ENCODE data around the gene LAX1. TPM values are rescaled to one million over a fixed set of nuclear protein-coding genes. Genes with fewer than 3 reads are reported as not detected.

Gene LAX1
- total and polyA plus RNA-seq, 10 of the 15 experiments (the other 5 are each of a cell fraction or from before 2014, with no cell fraction given) = 2.1 to 15.0 (median 9.0) TPM

DNA sequence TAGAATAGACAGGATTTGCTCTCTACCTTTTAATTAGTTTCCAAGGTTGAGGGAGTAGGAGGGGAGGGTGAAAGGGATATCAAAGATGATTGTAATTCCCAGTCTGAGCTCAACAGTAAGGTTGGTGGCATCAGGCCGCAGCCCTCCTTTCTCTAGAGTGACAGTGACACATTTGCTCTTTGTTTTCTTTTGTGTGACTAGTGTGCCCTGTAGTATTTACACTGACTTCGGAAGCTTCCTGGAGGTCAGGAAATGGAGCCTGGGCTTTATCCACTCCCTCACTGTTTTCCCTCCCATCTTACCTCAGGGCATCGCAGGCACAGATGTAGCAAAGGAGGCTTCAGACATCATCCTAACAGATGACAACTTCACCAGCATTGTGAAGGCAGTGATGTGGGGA is 44.7 kb upstream of the LAX1 start:
- H3K4me1 ChIP-seq (ENCODE audit: control insufficient read depth, insufficient read depth, low read length) = no peaks in the 10 kb centered on the region
- SMC1A ChIA-PET (ENCODE audit: uncharacterized antibody, unreplicated experiment) = interaction anchor here (0.9 kb wide), 1 partner anchor 14 kb away, joined by 3 read pairs; no protein-coding TSS in a partner anchor
- CTCF ChIA-PET = interaction anchor here (1.0 kb wide), 1 partner anchor 19 kb away, joined by 3 read pairs; no protein-coding TSS in a partner anchor
- no peak overlapping the region for H3K4me2 ChIP-seq (ENCODE audit: control insufficient read depth, insufficient read depth)
- H2AFZ ChIP-seq (ENCODE audit: control insufficient read depth, low read depth, low read length) = no peak overlapping the region
- POLR2A ChIA-PET = no interaction called here
- H3K27me3 ChIP-seq (replicated peaks in 1 of 2; ENCODE audit: control insufficient read depth in 2 of 2, insufficient read depth in 2 of 2, low read length in 1 of 2) = no peaks in the 10 kb centered on the region
- FAIRE-seq (no peak), DNase-seq (ENCODE audit: low read depth, low spot score) (no peak), ATAC-seq (no peak)
- BruUV-seq (replicated peaks) = no TSS peak
- WGBS (ENCODE audit: insufficient coverage, insufficient replicate concordance, low lambda C conversion rate, missing lambda C conversion rate) = 93% methylated on average over 3 of the region's 3 CpGs
- H3K4me3 ChIP-seq = no peak overlapping the region
- no peak overlapping the region for H3K27ac ChIP-seq (ENCODE audit: control insufficient read depth, insufficient read depth)
- H3K9ac ChIP-seq (ENCODE audit: control insufficient read depth, insufficient read depth, low read length) = no peak overlapping the region
- TF ChIP-seq ZNF274 (IDR thresholded peaks at IDR 0.05; ENCODE audit: insufficient read depth, insufficient read length) (no peak), YBX1 (IDR thresholded peaks at IDR 0.05) (no peak), JUNB (IDR thresholded peaks at IDR 0.05) (no peak), POLR2A (IDR thresholded peaks at IDR 0.05; ENCODE audit: low read depth, low read length) (no peak), EZH2 (IDR thresholded peaks at IDR 0.05; ENCODE audit: borderline replicate concordance, control insufficient read depth, low read depth, low read length) (no peak), SUZ12 (IDR thresholded peaks at IDR 0.05; ENCODE audit: unreplicated experiment) (no peak), RB1 (IDR thresholded peaks at IDR 0.05; ENCODE audit: borderline replicate concordance) (no peak), SPI1 (IDR thresholded peaks at IDR 0.05; ENCODE audit: borderline replicate concordance, insufficient read depth, low read depth, low read length) (no peak), NFIC (IDR thresholded peaks at IDR 0.05; ENCODE audit: low read depth, low read length) (no peak), FOXM1 (IDR thresholded peaks at IDR 0.05; ENCODE audit: low read depth, low read length) (no peak), TCF3 (IDR thresholded peaks at IDR 0.05; ENCODE audit: borderline replicate concordance, insufficient read depth, low read depth, low read length) (no peak), SIX5 (IDR thresholded peaks at IDR 0.05; ENCODE audit: low read depth, low read length, severe bottlenecking) (no peak)
- TF ChIP-seq, protein P1, sequence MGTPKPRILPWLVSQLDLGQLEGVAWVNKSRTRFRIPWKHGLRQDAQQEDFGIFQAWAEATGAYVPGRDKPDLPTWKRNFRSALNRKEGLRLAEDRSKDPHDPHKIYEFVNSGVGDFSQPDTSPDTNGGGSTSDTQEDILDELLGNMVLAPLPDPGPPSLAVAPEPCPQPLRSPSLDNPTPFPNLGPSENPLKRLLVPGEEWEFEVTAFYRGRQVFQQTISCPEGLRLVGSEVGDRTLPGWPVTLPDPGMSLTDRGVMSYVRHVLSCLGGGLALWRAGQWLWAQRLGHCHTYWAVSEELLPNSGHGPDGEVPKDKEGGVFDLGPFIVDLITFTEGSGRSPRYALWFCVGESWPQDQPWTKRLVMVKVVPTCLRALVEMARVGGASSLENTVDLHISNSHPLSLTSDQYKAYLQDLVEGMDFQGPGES (IDR thresholded peaks at IDR 0.05) = no peak
- TF ChIP-seq, protein P2, sequence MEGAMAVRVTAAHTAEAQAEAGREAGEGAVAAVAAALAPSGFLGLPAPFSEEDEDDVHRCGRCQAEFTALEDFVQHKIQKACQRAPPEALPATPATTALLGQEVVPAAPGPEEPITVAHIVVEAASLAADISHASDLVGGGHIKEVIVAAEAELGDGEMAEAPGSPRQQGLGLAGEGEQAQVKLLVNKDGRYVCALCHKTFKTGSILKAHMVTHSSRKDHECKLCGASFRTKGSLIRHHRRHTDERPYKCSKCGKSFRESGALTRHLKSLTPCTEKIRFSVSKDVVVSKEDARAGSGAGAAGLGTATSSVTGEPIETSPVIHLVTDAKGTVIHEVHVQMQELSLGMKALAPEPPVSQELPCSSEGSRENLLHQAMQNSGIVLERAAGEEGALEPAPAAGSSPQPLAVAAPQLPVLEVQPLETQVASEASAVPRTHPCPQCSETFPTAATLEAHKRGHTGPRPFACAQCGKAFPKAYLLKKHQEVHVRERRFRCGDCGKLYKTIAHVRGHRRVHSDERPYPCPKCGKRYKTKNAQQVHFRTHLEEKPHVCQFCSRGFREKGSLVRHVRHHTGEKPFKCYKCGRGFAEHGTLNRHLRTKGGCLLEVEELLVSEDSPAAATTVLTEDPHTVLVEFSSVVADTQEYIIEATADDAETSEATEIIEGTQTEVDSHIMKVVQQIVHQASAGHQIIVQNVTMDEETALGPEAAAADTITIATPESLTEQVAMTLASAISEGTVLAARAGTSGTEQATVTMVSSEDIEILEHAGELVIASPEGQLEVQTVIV (IDR thresholded peaks at IDR 0.05; ENCODE audit: borderline replicate concordance, partially characterized antibody) = no peak
- TF ChIP-seq, protein P3, sequence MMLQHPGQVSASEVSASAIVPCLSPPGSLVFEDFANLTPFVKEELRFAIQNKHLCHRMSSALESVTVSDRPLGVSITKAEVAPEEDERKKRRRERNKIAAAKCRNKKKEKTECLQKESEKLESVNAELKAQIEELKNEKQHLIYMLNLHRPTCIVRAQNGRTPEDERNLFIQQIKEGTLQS (IDR thresholded peaks at IDR 0.05; ENCODE audit: borderline replicate concordance, extremely low read depth, low read depth, low read length) = no peak
- TF ChIP-seq, protein P4, sequence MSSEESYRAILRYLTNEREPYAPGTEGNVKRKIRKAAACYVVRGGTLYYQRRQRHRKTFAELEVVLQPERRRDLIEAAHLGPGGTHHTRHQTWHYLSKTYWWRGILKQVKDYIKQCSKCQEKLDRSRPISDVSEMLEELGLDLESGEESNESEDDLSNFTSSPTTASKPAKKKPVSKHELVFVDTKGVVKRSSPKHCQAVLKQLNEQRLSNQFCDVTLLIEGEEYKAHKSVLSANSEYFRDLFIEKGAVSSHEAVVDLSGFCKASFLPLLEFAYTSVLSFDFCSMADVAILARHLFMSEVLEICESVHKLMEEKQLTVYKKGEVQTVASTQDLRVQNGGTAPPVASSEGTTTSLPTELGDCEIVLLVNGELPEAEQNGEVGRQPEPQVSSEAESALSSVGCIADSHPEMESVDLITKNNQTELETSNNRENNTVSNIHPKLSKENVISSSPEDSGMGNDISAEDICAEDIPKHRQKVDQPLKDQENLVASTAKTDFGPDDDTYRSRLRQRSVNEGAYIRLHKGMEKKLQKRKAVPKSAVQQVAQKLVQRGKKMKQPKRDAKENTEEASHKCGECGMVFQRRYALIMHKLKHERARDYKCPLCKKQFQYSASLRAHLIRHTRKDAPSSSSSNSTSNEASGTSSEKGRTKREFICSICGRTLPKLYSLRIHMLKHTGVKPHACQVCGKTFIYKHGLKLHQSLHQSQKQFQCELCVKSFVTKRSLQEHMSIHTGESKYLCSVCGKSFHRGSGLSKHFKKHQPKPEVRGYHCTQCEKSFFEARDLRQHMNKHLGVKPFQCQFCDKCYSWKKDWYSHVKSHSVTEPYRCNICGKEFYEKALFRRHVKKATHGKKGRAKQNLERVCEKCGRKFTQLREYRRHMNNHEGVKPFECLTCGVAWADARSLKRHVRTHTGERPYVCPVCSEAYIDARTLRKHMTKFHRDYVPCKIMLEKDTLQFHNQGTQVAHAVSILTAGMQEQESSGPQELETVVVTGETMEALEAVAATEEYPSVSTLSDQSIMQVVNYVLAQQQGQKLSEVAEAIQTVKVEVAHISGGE (CRISPR knock-in tag; IDR thresholded peaks at IDR 0.05) = no peak
- TF ChIP-seq, protein P5, sequence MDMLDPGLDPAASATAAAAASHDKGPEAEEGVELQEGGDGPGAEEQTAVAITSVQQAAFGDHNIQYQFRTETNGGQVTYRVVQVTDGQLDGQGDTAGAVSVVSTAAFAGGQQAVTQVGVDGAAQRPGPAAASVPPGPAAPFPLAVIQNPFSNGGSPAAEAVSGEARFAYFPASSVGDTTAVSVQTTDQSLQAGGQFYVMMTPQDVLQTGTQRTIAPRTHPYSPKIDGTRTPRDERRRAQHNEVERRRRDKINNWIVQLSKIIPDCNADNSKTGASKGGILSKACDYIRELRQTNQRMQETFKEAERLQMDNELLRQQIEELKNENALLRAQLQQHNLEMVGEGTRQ (IDR thresholded peaks at IDR 0.05; ENCODE audit: borderline replicate concordance, low read depth, low read length) = no peak
- H3K36me3 ChIP-seq (ENCODE audit: control insufficient read depth in 2 of 2, insufficient read depth in 2 of 2, low read length in 1 of 2) = no peaks in the 10 kb centered on the region
- no peaks in the 10 kb centered on the region for H3K79me2 ChIP-seq (ENCODE audit: control insufficient read depth, insufficient read depth, low read length)
- H3K9me3 ChIP-seq (replicated peaks; ENCODE audit: control insufficient read depth, insufficient read depth, low read length) = no peaks in the 10 kb centered on the region
- RAD21 ChIA-PET (ENCODE audit: unreplicated experiment) = interaction anchor here (0.9 kb wide), 1 partner anchor 17 kb away, joined by 3 read pairs; no protein-coding TSS in a partner anchor
- H4K20me1 ChIP-seq (ENCODE audit: control insufficient read depth, insufficient read depth) = no peaks in the 10 kb centered on the region
- intact Hi-C loops (cut with micrococcal nuclease; ENCODE audit: unreplicated experiment) = no loop called here
- in situ Hi-C loops (cut with MboI) = no loop called here

All from GM12878 (cell line).